K562 (cell line): ENCODE results near the gene MOB3B. TPM values are rescaled to one million over a fixed set of nuclear protein-coding genes. Genes with fewer than 3 reads are reported as not detected.

Experiments used
- ATAC-seq: fragments of 200-7000 bp; cut with Tn5 transposase; 3 replicates; pipeline ENCODE4 v1.9.1; 2020; ENCODE audit warnings: moderate library complexity
- BruUV-seq: library from RNA; stranded (reverse); fragments of 400-500 nt; replicated peaks from 2 replicates; lab custom pipeline; 2021; lab: Mats Ljungman, UMichigan
- CTCF ChIA-PET: fragments of 300-600 bp; formaldehyde crosslinking; extraction: SDS; loops from one replicate; lab custom pipeline; 2021; ENCODE audit warnings: low intra/inter-chr PET ratio; lab: Yijun Ruan, JAX
- POLR2A ChIA-PET: fragments of 300-600, 350-650 bp; sonication (Branson Sonifier 250); formaldehyde crosslinking; extraction: SDS; loops from one replicate; lab custom pipeline; 2021; ENCODE audit warnings: antibody characterized with exemption, inconsistent platforms; lab: Yijun Ruan, JAX
- DNase-seq, 4 experiments: peaks; one replicate each; pipeline versions ENCODE4 v3.0.0 to v3.0.0-alpha.2; 2011 to 2018; ENCODE audit warnings: low spot score in 3 of 4, mixed read lengths in 3 of 4; ENCODE audit errors: extremely low read depth in 1 of 4
- FAIRE-seq: peaks from 2 replicates; lab custom pipeline; 2011; peaks lifted over from hg19 to GRCh38; lab: Jason Lieb, UNC
- H2AFZ ChIP-seq: 2 replicates; pipeline ENCODE4 v1.6.0; 2011; ENCODE audit warnings: low read depth, low read length, control low read depth, inconsistent platforms
- H3K27ac ChIP-seq: fragments of 200-600 bp; 3 replicates; pipeline ENCODE4 v1.8.0; 2011; ENCODE audit warnings: low read depth, mild to moderate bottlenecking, control low read depth, inconsistent platforms, low read length, moderate library complexity, mixed read lengths; ENCODE audit errors: extremely low read depth
- H3K27me3 ChIP-seq, 2 experiments: fragments of 300-600 bp in 1 of 2; 2 replicates in 1 of 2; 3 replicates in 1 of 2; pipeline versions ENCODE4 v1.6.0 to v1.8.0; 2011; ENCODE audit warnings: inconsistent platforms in 2 of 2, low read length in 2 of 2, mild to moderate bottlenecking in 1 of 2, mixed read lengths in 1 of 2, moderate library complexity in 1 of 2; ENCODE audit not compliant: control insufficient read depth in 2 of 2, insufficient read depth in 2 of 2
- H3K36me3 ChIP-seq: fragments of 300-600 bp; 3 replicates; pipeline ENCODE4 v1.8.0; 2011; ENCODE audit warnings: mild to moderate bottlenecking, low read length, inconsistent platforms; ENCODE audit not compliant: control insufficient read depth, insufficient read depth
- H3K4me1 ChIP-seq, 2 experiments: fragments of 200-600 bp in 1 of 2; replicated peaks in 1 of 2; 2 replicates in 1 of 2; 3 replicates in 1 of 2; pipeline versions ENCODE4 v1.5.1 to v1.8.0; 2011; ENCODE audit warnings: inconsistent platforms in 2 of 2, low read length in 2 of 2, mild to moderate bottlenecking in 1 of 2, mixed read lengths in 1 of 2, moderate library complexity in 1 of 2; ENCODE audit not compliant: control insufficient read depth in 2 of 2, insufficient read depth in 2 of 2
- H3K4me2 ChIP-seq: 2 replicates; pipeline ENCODE4 v1.6.1; 2011; ENCODE audit warnings: low read length, control low read depth, inconsistent platforms, mixed read lengths; ENCODE audit not compliant: insufficient read depth
- H3K4me3 ChIP-seq: fragments of 200-600 bp; sonication (generic), shearing (Covaris generic); 2 replicates; pipeline ENCODE4 v1.5.1; 2016; ENCODE audit warnings: control low read depth, inconsistent platforms
- H3K79me2 ChIP-seq: fragments of 200-600 bp; 3 replicates; pipeline ENCODE4 v1.8.0; 2011; ENCODE audit warnings: low read length, inconsistent platforms; ENCODE audit not compliant: control insufficient read depth, insufficient read depth
- H3K9ac ChIP-seq, 2 experiments: 2 replicates each; pipeline versions ENCODE4 v1.6.0 to v1.6.1; 2011; ENCODE audit warnings: low read depth in 2 of 2, low read length in 2 of 2, control low read depth in 1 of 2, inconsistent platforms in 1 of 2, mild to moderate bottlenecking in 1 of 2, mixed read lengths in 1 of 2; ENCODE audit not compliant: insufficient read depth in 1 of 2
- H3K9me1 ChIP-seq: one replicate; pipeline ENCODE4 v1.6.0; 2011; ENCODE audit warnings: inconsistent platforms, mild to moderate bottlenecking, low read length, moderate library complexity; ENCODE audit not compliant: control insufficient read depth, insufficient read depth
- H3K9me3 ChIP-seq: replicated peaks from 2 replicates; pipeline ENCODE4 v1.5.1; 2011; ENCODE audit warnings: low read depth, low read length, inconsistent platforms; ENCODE audit not compliant: control insufficient read depth, insufficient read depth
- H4K20me1 ChIP-seq: replicated peaks from 2 replicates; pipeline ENCODE4 v1.6.1; 2011; ENCODE audit warnings: low read length, inconsistent platforms, mixed read lengths; ENCODE audit not compliant: control insufficient read depth, insufficient read depth
- FOXA1 ChIP-seq: fragments of 450-650 bp; IDR thresholded peaks from 2 replicates; pipeline ENCODE4 v1.6.1; 2016; ENCODE audit warnings: mild to moderate bottlenecking, borderline replicate concordance
- HES1 ChIP-seq: fragments of 450-650 bp; IDR thresholded peaks from 2 replicates; pipeline ENCODE4 v1.6.1; 2016; ENCODE audit warnings: low read depth, mild to moderate bottlenecking, moderate library complexity
- HMGXB4 ChIP-seq: sonication (generic); formaldehyde crosslinking; IDR thresholded peaks from 2 replicates; pipeline ENCODE4 v1.8.1; 2023; ENCODE audit warnings: mild to moderate bottlenecking, missing genetic modification reagents
- NR1H2 ChIP-seq: sonication (generic); formaldehyde crosslinking; IDR thresholded peaks from 2 replicates; pipeline ENCODE4 v1.4.0; 2020; ENCODE audit warnings: mild to moderate bottlenecking, missing genetic modification reagents
- RFX7 ChIP-seq: fragments of 250-450 bp; sonication (Bioruptor Pico); IDR thresholded peaks from 2 replicates; pipeline ENCODE4 v1.5.1; 2021; ENCODE audit warnings: mild to moderate bottlenecking
- ZSCAN29 ChIP-seq: fragments of 450-650 bp; IDR thresholded peaks from 2 replicates; pipeline ENCODE4 v1.6.1; 2017
- WGBS: fragments of 100-300 bp; shearing (Covaris generic); methylation state at CpG from one replicate; pipeline ENCODE4 v1.1.6; 2016; ENCODE audit warnings: low coverage, mixed read lengths; ENCODE audit not compliant: insufficient coverage; ENCODE audit errors: missing lambda C conversion rate; 5-methylcytosine and 5-hydroxymethylcytosine counted together
- in situ Hi-C: fragments of 300-500 bp; cut with MboI; formaldehyde crosslinking; loops from 4 replicates; pipeline ENCODE4 v1.15.0; 2018; ENCODE audit warnings: inconsistent platforms, mixed read lengths
- intact Hi-C: fragments of 100-400 bp; cut with micrococcal nuclease; formaldehyde crosslinking; loops from 2 replicates; pipeline ENCODE4 v1.14.2; 2022
- polyA plus RNA-seq, 8 experiments: library from polyadenylated mRNA; depleted of rRNA in 4 of 8; stranded (reverse) in 5 of 8; unstranded in 3 of 8; fragments of >200 nt; fragmentation: Nextera tagmentation in 2 of 8; fragmentation: Illumina TruSeq in 1 of 8; extraction: Ambion mirVana in 2 of 8; extraction: Trizol in 1 of 8; gene quantifications; 2 replicates each; pipeline versions ENCODE4 v1.2.1 to v1.2.3, GENCODE V29; 2011 to 2014; ENCODE audit warnings: inconsistent platforms in 1 of 8, missing spikeins in 1 of 8
- total RNA-seq, 7 experiments: library from RNA; depleted of rRNA in 6 of 7; stranded (reverse); fragments of >200 nt in 6 of 7; fragmentation: Illumina TruSeq in 2 of 7; extraction: Trizol in 2 of 7; gene quantifications; 2 replicates each; pipeline versions ENCODE4 v1.2.1 to v1.2.3, GENCODE V29; 2011 to 2021; ENCODE audit warnings: low replicate concordance in 1 of 7

MOB3B gene
- total and polyA plus RNA-seq, 9 of the 15 experiments (the other 6 are each of a cell fraction or from before 2014, with no cell fraction given), result 3.6 to 12.8 (median 7.2) TPM

GRCh38 chr9:27497883-27498417 lies 31.7 kb downstream of the MOB3B start:
- no peaks in the 10 kb centered on the region for H3K9me3 ChIP-seq
- in situ Hi-C loops (no loop called here), intact Hi-C loops (no loop called here)
- no TSS peak for BruUV-seq
- 40% methylated on average over 1 of the region's 11 CpGs for WGBS
- DNase-seq (no peak), FAIRE-seq (no peak), ATAC-seq (peak; percentile 39)
- no peak for TF ChIP-seq HES1
- TF ChIP-seq ZSCAN29, result no peak
- TF ChIP-seq FOXA1, result no peak
- no peak for TF ChIP-seq RFX7 (CRISPR knock-in tag)
- TF ChIP-seq HMGXB4 (CRISPR knock-in tag), result no peak
- TF ChIP-seq NR1H2, result no peak
- H3K27me3 ChIP-seq, result no peaks in the 10 kb centered on the region
- H3K4me3 ChIP-seq, result no peak overlapping the region
- peak overlapping the region; percentile 55 for H3K4me2 ChIP-seq
- H3K9ac ChIP-seq, result 0 out of 4 replicates have a peak overlapping the region, but pooled peaks of 1 of the 2 experiments have one; percentile 20
- H4K20me1 ChIP-seq, result no peaks in the 10 kb centered on the region
- CTCF ChIA-PET, result no interaction called here
- no peaks in the 10 kb centered on the region for H3K36me3 ChIP-seq
- H3K4me1 ChIP-seq, result peaks cover 0 to 13% of the 10 kb centered on the region in 2 experiments; a peak in 3 of 5 replicates
- H3K9me1 ChIP-seq, result no peaks in the 10 kb centered on the region
- POLR2A ChIA-PET, result interaction anchor here (0.6 to 1.5 kb wide), 2 partner anchors 14 to 22 kb away, joined by 3 read pairs; no protein-coding TSS in a partner anchor
- peak overlapping the region; percentile 68; the same call in 2 of the 3 replicates for H3K27ac ChIP-seq
- H2AFZ ChIP-seq, result no peak overlapping the region
- H3K79me2 ChIP-seq, result peaks cover 48% of the 10 kb centered on the region
